ENCODE results near the gene RPTOR.

Gene RPTOR

DNA sequence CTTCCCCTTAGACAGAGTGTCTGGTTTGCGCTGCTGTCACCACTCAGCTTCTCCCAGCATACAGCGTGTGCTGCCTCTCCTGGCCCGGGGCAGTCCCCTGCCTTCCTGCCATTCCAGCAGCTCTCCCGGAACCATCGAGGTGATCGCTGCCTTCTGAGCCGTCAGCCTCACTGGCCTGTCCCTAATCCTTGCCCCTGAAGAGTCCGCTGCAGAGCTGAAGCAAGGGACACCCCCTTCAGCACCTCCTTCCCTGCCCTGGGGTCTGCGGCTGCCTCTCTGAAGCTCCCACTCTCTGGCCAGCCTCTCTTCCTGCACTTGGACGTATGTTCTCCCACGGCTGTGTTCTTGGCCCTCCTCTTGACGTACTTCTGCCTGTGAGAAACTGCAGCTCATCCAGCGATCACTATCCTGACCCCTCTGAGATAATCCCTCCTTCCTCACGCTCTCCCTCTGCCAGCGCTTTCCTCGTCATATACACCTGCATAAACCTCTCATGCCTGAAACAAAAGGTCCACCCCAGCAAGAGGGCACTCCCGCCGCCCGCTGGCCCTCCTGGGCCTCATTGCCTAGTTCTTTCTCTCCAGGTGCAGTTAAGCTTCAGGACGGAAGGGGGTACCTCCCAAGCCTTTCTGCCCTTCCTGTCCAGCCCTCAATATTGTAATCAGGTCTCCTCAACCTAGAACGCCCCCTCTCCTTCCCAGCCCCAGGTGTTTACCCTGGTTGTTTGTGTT is 226.4 kb downstream of the RPTOR start:
- DNase-seq, result no peak

DNA sequence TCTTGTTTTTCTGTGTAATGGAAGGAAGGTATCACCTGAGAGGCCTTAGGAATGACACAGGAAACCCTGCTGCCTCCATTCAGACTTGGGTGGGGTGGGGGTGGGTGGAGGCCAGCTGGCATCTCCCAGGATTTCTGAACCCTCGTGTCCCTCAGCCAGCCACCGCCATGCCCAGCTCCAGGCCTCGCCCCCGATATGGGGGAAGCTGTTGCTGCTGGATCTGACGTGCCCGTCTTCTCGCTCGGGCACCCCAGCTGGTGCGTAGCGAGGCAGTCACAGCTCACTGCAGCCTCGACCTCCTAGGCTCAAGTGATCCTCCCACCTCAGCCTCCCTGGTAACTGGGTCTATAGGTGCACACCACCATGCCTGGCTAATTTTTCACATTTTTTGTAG is 227.0 kb downstream of the RPTOR start:
- no peak for DNase-seq

DNA sequence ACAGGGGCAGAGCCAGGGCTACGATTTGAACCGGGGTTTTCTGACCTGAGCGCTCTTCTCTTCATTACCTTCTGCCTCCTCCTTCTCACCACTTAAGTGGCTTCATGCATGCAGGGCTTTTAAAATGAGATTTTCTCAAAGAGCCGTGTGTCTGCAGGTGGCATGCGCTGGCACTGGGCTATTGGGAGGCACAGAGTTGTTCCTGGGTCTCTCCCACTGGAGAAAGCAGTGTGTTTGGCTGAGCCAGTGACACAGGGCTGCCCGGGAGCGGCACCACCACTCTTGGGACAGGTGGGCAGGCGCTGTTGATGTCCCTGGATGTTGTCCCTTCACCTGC is 228.2 kb downstream of the RPTOR start:
- DNase-seq, result no peak

DNA sequence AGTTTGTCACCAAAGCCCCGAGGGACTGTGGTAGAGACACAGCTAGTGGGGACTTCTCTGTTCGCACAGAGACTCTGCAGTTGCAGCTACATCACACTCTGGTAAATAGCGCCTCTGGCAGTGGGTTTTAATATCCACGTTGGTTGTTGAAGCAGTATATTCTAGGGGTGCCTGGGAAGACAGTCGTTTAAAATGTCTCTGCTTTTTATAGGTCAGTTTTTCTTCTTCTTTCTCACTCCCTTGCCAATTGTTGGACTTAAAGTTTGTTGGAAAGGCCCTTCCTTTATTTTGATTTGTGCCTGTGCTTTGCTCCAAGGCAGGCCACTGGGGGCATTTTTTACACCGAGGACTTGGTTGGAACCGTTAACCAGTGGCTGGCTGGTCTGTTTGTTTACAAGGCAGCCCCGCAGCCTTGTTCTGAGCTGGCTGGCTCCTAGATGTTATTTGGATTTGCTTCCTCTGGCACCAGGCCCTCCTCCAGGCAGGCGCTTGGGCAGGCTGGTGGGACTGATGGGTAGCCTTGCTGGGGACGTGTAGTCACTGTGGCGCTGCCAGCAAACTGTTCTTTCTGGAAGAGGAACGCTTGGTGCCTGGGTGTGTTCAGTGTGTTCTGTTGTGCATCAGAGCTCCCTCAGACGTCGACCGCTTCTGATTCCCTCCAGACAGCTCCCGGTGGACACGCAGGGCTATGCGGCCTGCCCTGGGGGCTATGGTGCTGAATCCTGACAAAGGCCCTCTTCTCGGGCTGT is 228.8 kb downstream of the RPTOR start:
- DNase-seq, result no peak

DNA sequence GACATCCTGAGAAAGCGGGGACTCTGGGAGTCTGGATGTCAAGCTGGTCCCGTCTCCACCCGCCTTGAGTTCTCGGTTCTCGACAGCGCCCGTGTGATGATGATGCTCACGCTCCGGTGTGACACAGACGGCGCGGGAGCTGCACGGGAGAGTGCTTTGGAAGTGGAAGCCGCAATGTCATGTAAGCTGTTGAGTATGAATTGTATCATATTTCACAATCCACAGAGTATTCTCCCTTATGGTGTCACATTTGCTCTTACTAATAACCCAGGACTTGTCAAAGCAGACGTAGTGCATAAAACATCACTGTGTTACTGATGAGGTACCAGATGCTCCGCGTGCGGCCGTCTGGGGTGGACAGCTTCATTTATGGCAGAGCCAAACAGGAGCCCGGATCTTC is 229.5 kb downstream of the RPTOR start:
- no peak for DNase-seq

DNA sequence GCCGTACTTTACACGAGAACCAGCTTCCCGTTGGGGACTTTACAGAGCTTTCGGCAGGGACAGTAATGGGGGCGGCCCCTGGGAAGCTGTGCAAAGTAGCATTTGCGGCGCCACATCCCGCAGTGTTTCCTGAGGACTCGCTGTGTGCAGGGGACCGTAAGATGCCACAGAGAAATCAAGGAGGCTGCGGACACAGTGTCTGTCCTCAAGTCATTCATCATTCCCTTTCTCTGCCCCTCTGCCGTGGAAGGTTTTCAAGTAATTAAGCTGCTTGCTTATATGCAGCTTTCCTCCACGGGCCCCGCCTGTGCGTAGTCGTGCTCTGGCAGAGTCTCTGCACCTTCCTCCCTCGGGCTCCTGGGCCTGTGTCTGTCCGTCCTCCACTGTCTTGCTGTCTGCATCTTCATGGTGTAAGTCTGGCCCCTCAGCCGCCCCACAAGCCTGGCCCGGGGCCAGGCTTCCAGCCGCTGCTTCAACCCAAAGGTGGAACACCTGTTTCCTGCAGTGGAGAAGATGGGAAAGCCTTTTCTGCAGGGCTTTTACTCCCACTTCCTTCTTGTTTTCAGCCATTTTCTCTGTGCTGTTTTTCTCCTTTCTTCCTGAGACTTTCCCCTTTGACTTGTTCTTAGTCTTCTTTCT is 230.1 kb downstream of the RPTOR start:
- DNase-seq, result no peak

DNA sequence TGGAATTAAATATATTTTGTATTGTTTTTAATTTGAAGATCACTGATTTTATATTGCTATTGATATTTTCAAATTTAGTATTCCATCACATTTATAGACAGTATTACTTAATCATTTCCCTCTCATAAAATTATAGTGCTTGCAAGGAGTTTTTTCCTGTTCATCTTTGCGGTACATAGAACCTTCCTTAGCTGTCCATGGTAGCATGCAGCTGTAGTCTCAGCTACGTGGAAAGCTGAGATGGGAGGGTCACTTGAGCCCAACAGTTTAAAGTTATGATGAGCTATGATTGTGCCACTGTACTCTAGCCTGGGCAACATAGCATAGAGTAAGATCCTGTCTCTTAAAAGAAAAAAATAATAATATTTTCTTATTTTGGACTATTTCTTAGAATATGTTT is 231.2 kb downstream of the RPTOR start:
- DNase-seq, result no peak

DNA sequence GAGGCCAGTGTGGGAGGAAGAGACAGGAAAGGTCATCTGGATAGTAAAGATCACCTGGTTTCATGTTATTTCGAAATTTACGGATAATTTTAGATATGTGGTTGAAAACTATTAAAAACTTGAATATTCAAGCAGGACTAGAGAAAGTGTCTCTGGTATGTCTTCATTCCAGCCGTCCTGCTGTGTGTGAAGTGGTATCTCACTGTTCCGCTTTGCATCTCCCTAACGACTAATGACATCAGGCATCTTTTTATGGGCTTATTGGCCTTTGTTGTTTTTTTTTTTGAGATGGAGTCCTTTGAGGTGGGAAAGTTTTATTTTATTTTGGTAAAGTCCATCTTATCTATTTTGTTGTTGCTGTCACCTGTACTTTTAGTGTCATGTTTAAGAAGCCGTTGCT is 232.6 kb downstream of the RPTOR start:
- no peak for DNase-seq

DNA sequence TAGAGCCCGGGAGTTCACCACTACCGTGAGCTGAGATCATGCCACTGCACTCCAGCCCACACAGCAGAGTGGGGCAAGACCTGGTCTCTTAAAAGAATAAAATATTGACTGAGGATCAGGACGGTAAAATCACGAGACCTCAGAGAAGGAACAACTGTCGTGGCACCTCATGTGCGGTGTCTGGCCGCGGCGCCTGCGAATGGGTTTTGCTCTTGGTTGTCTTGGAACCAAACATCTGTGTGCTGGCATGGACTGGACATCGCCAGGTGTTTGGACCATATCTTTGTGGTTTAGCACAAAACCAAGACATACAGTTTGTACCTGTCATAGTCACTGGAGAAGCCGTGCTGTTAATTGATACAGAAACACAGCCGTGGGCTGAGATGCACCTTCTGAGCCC is 234.1 kb downstream of the RPTOR start:
- DNase-seq, result no peak

DNA sequence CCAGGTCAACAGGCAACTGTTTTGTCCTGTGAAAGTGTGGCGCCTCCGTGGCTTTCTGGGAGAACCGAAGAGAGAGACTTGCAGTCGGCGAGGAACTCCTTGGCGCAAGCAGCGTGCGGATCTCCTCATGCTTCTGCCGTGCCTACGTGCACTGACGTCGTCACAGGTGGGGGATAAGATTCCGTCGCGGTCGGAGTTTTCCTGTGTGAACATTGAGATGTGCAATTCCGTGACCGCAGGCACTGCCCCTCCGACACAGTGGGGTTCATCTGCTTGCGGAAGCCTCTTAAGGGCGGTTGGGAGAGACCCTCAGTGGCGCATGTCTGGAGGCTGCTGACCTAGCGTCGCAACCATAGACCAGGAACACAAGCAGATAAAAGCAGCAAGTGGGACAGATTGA is 234.7 kb downstream of the RPTOR start:
- no peak for DNase-seq

DNA sequence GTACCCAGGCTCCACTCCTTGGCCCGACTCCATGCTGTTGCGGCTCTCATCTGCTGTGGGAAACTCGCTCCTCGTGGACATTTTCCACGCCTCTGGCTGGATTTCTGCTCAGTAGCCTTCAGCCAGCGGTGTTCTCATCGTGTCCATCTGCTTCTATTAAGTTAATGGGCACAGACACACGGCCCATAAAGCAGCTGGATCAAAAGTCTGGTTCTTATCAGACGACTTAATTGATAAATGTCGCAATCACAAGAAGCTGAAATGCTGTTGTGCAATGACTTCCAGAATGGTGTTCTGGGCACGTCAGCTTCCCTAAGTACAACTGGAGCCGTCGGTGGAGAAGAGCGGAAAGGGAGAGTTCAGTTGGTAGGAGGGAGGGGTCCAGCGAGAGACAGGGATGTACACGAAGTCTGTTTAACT is 235.3 kb downstream of the RPTOR start:
- no peak for DNase-seq

DNA sequence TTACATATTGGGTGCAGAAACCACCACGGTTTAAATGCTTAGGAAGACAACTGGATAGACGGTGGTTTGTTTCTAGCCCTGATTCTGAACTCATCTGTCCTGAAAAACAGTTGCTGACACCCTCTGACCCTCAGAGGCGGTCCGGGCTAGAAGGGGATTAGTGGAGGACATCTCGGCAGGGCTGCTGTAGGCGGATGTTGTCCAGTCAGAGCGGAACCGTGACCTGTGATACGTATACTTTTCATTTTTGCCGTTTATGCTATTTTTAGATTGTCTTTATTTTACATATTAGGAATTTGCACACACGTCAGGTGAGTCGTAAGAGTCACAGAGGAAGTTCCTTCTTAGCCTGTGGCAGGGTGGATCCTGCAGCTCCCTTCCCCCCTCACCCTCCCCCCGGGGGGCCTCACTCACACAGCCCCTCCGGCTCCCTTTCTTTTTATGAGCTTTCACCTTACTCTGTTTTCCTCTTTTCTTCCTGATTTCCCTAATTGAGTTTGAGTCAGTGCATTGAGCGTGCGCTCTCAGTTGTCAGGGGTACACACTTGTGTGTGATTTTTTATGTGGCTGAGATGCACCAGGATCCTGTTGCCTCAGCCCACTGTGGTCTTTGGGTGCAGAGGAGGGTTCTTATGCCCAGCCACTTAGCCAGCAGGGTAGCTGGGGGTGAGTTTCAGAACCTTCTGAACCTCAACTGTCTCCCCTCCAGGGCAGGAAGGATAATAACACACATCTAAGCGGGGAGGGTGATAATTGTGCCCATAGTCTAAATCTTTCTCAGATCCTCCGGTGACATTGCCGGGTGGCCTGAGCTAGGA is 236.0 kb downstream of the RPTOR start:
- no peak for DNase-seq

DNA sequence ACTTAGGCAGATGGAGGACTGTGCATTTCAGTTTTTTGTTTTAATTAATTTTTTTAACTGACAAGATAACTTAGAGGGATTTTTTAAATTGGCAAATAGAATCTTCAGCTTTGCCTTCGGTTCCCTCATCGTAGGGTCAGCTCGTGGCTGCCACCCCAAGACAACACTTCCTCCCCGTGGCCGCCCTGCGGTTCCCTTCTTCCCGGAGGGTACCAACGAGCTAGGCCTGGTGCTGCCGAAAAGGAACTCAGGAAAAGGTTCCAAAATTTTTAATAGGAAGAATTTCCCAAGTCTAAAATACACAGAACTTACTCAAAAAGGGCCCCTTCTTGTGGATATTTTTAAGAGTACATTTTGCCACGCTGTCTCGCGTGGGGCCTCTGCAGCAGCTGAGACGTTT is 236.6 kb downstream of the RPTOR start:
- no peak for DNase-seq

DNA sequence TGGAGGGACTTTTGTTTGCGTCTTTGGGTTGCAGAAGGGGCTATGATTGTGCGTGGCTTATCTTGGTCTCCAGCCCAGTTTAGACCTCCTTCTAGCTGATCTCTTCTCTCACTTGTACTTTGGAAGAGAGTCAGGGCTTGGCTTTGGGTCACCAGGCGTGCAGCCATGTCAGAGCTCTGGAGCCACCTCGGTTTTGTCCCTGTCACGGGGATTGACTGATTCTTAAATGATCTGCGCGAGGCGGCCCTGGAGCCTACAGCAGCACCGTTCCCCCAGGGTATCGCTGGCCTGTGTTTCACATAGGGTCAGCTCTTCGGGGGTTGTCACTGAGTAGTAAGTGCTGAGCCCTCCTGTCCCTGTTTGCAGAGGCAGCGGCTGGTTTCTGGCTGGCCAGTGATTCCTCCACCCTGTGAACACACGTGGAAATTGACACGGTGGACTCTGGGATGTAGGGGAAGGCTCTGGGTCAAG is 237.2 kb downstream of the RPTOR start:
- no peak for DNase-seq

DNA sequence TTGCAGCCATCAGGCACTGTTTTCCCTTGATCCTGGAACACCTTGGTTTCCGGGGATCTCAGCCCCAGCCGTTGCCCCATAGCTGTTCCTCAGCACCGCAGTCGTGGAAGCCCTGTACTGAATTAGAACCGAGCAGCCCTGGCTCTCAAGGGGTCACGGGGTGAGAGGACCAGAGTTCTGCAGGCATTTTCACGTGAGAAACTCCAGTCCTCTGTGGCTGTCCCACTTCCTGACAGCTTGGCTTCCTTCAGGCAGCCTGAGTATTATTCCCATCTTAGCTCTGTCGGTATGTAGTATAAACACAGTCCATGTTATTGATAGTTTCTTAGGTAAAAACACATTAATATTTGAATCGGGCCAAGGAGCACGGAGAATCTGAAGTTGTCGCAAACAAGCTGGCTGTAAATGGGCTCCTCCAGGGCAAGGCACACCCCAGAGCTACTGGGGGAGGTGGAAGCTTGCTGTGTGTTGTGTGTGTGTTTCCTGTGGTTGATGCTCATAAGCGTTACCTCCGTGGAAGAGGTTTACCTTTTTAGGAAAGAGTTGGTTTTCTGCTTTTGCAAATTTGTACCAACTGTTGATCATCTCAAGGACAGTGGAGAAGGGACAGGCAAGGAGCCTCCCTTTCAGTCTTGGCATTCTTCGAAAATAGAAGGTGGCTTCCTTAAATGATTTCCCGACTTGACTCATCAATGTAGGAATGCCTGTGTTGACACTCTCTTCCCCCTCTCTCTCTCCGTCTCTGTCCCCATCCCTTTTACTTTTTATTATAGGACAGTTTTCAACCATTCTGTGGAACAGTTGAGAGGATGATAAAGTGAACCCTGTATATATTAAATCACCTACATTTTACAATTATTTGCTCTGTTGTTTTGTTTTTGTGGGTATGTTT is 238.1 kb downstream of the RPTOR start:
- no peak for DNase-seq

DNA sequence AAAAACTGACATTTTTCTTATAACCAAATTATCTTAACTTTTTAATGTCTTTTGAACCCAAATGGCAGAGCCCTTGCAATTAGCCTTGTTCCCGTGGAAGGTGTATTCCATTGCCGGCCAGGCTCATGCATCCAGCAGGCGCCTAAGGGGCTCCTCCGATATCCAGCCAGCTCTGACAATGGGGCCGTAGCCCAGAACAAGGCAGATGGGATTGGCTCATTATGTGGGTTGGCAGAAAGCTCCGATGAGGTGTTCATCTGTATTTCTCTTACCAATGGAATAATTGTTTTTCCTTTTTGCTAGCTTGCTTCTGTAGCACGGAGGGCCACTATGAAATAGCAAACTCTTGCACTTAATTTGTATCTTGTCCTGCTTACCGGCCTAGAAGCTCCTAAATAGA is 238.8 kb downstream of the RPTOR start:
- DNase-seq, result no peak

DNA sequence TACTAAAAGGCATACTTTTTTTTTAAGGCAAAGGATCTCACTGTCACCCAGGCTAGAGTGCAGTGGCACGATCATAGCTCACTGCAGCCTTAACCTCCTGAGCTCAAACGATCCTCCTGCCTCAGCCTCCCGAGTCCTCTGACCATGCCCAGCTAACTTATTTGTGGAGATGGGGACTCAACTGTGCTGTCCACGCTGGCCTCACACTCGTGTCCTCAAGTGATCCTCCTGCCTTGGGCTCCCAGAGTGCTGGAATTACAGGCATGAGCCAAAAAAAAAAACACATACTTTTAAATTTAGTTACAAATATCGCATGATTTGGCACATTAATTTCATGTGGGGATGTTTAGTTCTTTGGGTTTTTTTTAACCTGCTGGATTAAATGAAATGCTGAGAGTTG is 239.3 kb downstream of the RPTOR start:
- no peak for DNase-seq

DNA sequence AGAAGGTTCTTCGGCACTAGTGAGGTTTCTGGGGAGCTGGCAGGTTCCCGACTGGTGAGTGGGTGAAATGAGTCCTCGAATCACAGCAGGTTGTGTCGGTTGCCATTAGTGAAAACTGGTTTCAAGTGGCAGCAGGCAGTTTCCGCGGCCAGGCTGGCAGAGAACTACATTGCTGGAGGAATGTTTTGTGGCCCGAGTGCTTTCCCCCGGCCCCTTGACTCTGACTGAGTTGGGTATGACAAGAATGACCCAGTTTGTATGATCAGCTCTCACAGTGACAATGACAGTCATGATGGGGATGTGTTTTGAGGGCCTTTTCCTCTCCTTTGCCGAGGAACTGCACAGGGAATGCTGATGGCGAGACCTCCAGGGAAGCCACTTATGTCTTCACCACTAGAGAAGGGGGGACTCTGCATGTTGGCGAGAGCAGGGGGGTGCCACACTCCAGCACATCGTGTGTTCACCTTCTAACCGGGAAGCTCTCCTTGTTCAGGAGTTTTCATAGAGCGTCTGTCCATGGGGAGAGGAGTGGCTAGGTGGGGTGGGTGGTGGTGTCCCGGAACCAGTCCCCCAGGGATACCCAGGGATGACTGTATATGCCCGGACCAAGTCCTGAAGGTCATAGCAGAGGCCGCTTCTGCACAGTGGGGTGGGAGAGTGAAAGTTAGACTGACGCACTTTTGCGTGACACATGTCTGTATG is 241.0 kb downstream of the RPTOR start:
- DNase-seq, result no peak

DNA sequence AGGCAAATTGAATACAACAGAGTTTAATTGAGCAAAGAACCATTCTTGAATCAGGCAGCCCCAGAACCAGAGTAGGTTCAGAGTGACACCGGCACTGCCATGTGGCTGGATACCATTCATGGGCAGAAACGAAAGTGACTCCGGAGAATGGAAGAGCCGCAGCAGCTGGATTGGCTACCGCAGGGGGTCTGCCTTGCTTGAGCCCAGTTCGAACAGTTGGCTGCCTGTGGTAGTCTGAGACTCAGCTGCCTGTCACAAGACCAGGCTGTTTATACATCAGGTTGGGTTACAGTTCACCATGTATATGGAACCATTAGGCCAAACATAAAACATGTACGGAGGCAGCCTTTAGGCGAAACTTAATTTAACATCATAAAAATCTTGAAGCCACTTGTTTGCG is 241.8 kb downstream of the RPTOR start:
- DNase-seq, result no peak

DNA sequence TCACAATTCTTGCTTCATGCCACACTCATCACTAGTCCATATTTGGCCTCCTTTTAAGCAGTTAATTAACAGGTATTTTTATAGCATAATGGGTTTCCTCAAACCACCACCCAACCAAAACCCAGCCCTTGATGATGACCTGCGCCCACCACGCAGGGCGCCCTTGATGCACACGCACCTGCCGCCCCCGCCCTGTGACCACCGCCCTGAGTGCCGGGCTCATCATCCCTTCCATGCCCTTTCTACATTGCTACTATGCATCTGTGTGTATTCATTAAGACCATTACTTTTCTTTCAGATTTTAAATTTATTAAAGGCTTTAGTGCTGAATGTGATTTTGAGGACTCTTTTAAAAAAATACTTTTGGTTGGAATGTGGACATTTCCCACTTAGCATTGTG is 242.2 kb downstream of the RPTOR start:
- no peak for DNase-seq

DNA sequence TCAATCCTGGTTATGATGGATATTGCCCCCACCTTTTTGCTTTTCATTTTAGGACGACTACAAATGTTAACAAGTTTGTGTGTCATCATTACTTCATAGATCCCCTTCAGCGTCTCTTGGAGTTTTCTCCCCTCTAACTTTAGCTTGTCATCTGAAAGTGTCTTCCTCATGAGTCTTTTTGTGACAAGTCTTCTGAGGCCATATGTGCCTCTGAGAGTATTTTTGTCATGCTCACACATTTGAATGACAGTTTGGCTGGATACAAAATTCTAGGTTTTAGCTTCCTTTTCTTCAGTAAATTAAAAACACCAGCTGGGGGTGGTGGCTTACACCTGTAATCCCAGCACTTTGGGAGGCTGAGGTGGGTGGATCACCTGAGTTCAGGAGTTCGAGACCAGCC is 243.2 kb downstream of the RPTOR start:
- no peak for DNase-seq

All from amniotic stem cell (primary cell).